ENCODE measurements around the gene PKHD1. TPM values are rescaled to one million over a fixed set of nuclear protein-coding genes. Genes with fewer than 3 reads are reported as not detected.

Gene PKHD1
- total RNA-seq, 2 donors from 2014 or later: 0.20 TPM

GRCh38 chr6:52024451-52025068 is 62.9 kb downstream of the PKHD1 start:
- no peak for DNase-seq
- no peak for TF ChIP-seq CTCF (conservative IDR thresholded peaks at IDR 0.05)
- no peaks in the 10 kb centered on the region for H3K36me3 ChIP-seq (ENCODE audit: control insufficient read depth, insufficient read depth, low read length)
- no peaks in the 10 kb centered on the region for H3K9me3 Mint-ChIP-seq
- no peak overlapping the region for H3K27ac Mint-ChIP-seq
- peaks cover 5% of the 10 kb centered on the region for H3K4me1 Mint-ChIP-seq
- H3K4me3 ChIP-seq (ENCODE audit: low read length): no peak overlapping the region
- no peak overlapping the region for H3K9ac ChIP-seq (ENCODE audit: extremely low read depth, low read length, poor library complexity, severe bottlenecking)
- no peaks in the 10 kb centered on the region for H3K27me3 ChIP-seq (ENCODE audit: control insufficient read depth, insufficient read depth, low read length, poor library complexity, severe bottlenecking)
- H3K27me3 Mint-ChIP-seq (ENCODE audit: insufficient read depth): no peaks in the 10 kb centered on the region
- H3K9me3 ChIP-seq (ENCODE audit: control insufficient read depth, low read length): no peaks in the 10 kb centered on the region
- H3K36me3 Mint-ChIP-seq (ENCODE audit: low read depth): no peaks in the 10 kb centered on the region
- H3K27ac ChIP-seq (ENCODE audit: low read depth, low read length): no peak overlapping the region
- WGBS, 2 experiments (ENCODE audit: insufficient coverage in 1 of 2, insufficient read length in 1 of 2): 96 to 98% methylated on average over 9 to 12 of the region's 12 CpGs
- H3K4me1 ChIP-seq (ENCODE audit: control insufficient read depth, insufficient read depth, low read length): no peaks in the 10 kb centered on the region
- H3K4me3 Mint-ChIP-seq: no peak overlapping the region

- DNase-seq: no peak
- Mint-ChIP-seq H3K36me3 (ENCODE audit: low read depth) (no peaks in the 10 kb centered on the region), H3K27ac (no peak overlapping the region), H3K4me3 (no peak overlapping the region), H3K27me3 (ENCODE audit: insufficient read depth) (no peaks in the 10 kb centered on the region), H3K9me3 (no peaks in the 10 kb centered on the region), H3K4me1 (peaks cover 14% of the 10 kb centered on the region)
- H3K27ac ChIP-seq (ENCODE audit: low read depth, low read length): no peak overlapping the region
- H3K9ac ChIP-seq (ENCODE audit: extremely low read depth, low read length, poor library complexity, severe bottlenecking): no peak overlapping the region
- no peaks in the 10 kb centered on the region for H3K27me3 ChIP-seq (ENCODE audit: control insufficient read depth, insufficient read depth, low read length, poor library complexity, severe bottlenecking)
- peaks cover 6% of the 10 kb centered on the region for H3K4me1 ChIP-seq (ENCODE audit: control insufficient read depth, insufficient read depth, low read length)
- TF ChIP-seq CTCF (conservative IDR thresholded peaks at IDR 0.05): no peak
- no peak overlapping the region for H3K4me3 ChIP-seq (ENCODE audit: low read length)
- no peaks in the 10 kb centered on the region for H3K36me3 ChIP-seq (ENCODE audit: control insufficient read depth, insufficient read depth, low read length)
- WGBS, 2 experiments (ENCODE audit: insufficient coverage in 1 of 2, insufficient read length in 1 of 2): 84% methylated on average over 3 of the region's 3 CpGs; no CpG with 5 or more reads in 1 of the 2 experiments
- no peaks in the 10 kb centered on the region for H3K9me3 ChIP-seq (ENCODE audit: control insufficient read depth, low read length)
Measured at GRCh38 chr6:52022675-52023074, 64.7 kb downstream of the PKHD1 start.

- H3K36me3 ChIP-seq (ENCODE audit: control insufficient read depth, insufficient read depth, low read length): no peaks in the 10 kb centered on the region
- Mint-ChIP-seq H3K27me3 (ENCODE audit: insufficient read depth) (no peaks in the 10 kb centered on the region), H3K4me1 (peaks cover 19% of the 10 kb centered on the region), H3K36me3 (ENCODE audit: low read depth) (no peaks in the 10 kb centered on the region), H3K27ac (no peak overlapping the region), H3K4me3 (no peak overlapping the region), H3K9me3 (no peaks in the 10 kb centered on the region)
- no peak overlapping the region for H3K4me3 ChIP-seq (ENCODE audit: low read length)
- no peak overlapping the region for H3K27ac ChIP-seq (ENCODE audit: low read depth, low read length)
- TF ChIP-seq CTCF (conservative IDR thresholded peaks at IDR 0.05): peak; percentile 93
- H3K9me3 ChIP-seq (ENCODE audit: control insufficient read depth, low read length): no peaks in the 10 kb centered on the region
- H3K9ac ChIP-seq (ENCODE audit: extremely low read depth, low read length, poor library complexity, severe bottlenecking): no peak overlapping the region
- H3K27me3 ChIP-seq (ENCODE audit: control insufficient read depth, insufficient read depth, low read length, poor library complexity, severe bottlenecking): no peaks in the 10 kb centered on the region
- peaks cover 6% of the 10 kb centered on the region for H3K4me1 ChIP-seq (ENCODE audit: control insufficient read depth, insufficient read depth, low read length)
- DNase-seq: no peak
- 96% methylated on average over 2 of the region's 2 CpGs; no CpG with 5 or more reads in 1 of the 2 experiments for WGBS, 2 experiments (ENCODE audit: insufficient coverage in 1 of 2, insufficient read length in 1 of 2)
Measured at GRCh38 chr6:52020945-52021570, 66.4 kb downstream of the PKHD1 start.
